GM12878 (cell line): ENCODE measurements around the gene CYTH2. TPM values are rescaled to one million over a fixed set of nuclear protein-coding genes. Genes with fewer than 3 reads are reported as not detected.

Source experiments
- ATF7 ChIP-seq: fragments of 450-650 bp; IDR thresholded peaks from 2 replicates; pipeline ENCODE4 v1.6.1; 2016; ENCODE audit warnings: low read depth, mild to moderate bottlenecking
- BCL11A ChIP-seq: IDR thresholded peaks from 2 replicates; pipeline ENCODE4 v1.6.1; 2011; ENCODE audit warnings: low read depth, low read length
- CREM ChIP-seq: IDR thresholded peaks from 2 replicates; pipeline ENCODE4 v1.6.1; 2014; ENCODE audit warnings: antibody characterized with exemption, low read depth
- MXI1 ChIP-seq: fragments of 150-350 bp; IDR thresholded peaks from 2 replicates; pipeline ENCODE4 v1.6.1; 2011; ENCODE audit warnings: low read depth, mild to moderate bottlenecking, inconsistent platforms, low read length, improper control_type of control experiment
- NFYB ChIP-seq: IDR thresholded peaks from 2 replicates; pipeline ENCODE4 v1.6.1; 2011; ENCODE audit warnings: low read depth, mild to moderate bottlenecking, low read length, improper control_type of control experiment, moderate library complexity; ENCODE audit not compliant: insufficient read depth
- NKRF ChIP-seq: fragments of 450-650 bp; conservative IDR thresholded peaks from 2 replicates; pipeline ENCODE4 v1.6.1; 2017; ENCODE audit warnings: mild to moderate bottlenecking, moderate library complexity
- NR2C1 ChIP-seq: fragments of 450-650 bp; IDR thresholded peaks from 2 replicates; pipeline ENCODE4 v1.6.1; 2017; ENCODE audit warnings: antibody characterized with exemption, mild to moderate bottlenecking, moderate library complexity
- POLR2AphosphoS5 ChIP-seq: IDR thresholded peaks from 2 replicates; pipeline ENCODE4 v1.6.1; 2011; ENCODE audit warnings: mild to moderate bottlenecking, low read length, inconsistent platforms
- POU2F2 ChIP-seq: IDR thresholded peaks from 3 replicates; pipeline ENCODE4 v1.6.1; 2011; ENCODE audit warnings: low read depth, mild to moderate bottlenecking, low read length, borderline replicate concordance
- RUNX3 ChIP-seq: IDR thresholded peaks from 2 replicates; pipeline ENCODE4 v1.6.1; 2012; ENCODE audit warnings: low read length, inconsistent platforms
- ZNF24 ChIP-seq: fragments of 450-650 bp; IDR thresholded peaks from 2 replicates; pipeline ENCODE4 v1.6.1; 2017; ENCODE audit warnings: antibody characterized with exemption, mild to moderate bottlenecking
- ZNF274 ChIP-seq: IDR thresholded peaks from one replicate; pipeline ENCODE4 v1.8.0; 2011; ENCODE audit not compliant: insufficient read length, insufficient read depth
- polyA plus RNA-seq, 11 experiments: library from polyadenylated mRNA; depleted of rRNA in 4 of 11; unstranded in 6 of 11; stranded (reverse) in 5 of 11; fragments of >200 nt; fragmentation: Nextera tagmentation in 4 of 11; fragmentation: Illumina TruSeq in 1 of 11; extraction: Ambion mirVana in 4 of 11; extraction: Trizol in 1 of 11; gene quantifications; 1 replicate in 1 of 11; 2 replicates in 10 of 11; pipeline versions ENCODE4 v1.2.1 to v1.2.3, GENCODE V29; 2011 to 2016; ENCODE audit warnings: inconsistent platforms in 2 of 11, missing spikeins in 2 of 11, low read depth in 1 of 11
- total RNA-seq, 4 experiments: library from RNA; depleted of rRNA in 3 of 4; stranded (reverse); fragments of >200 nt in 3 of 4; fragmentation: Illumina TruSeq in 1 of 4; extraction: Trizol in 1 of 4; gene quantifications; 2 replicates each; pipeline versions ENCODE4 v1.2.1 to v1.2.3, GENCODE V29; 2013 to 2021
- TF ChIP-seq, protein P1 (sequence below): fragments of 450-650 bp; IDR thresholded peaks from 2 replicates; pipeline ENCODE4 v1.6.1; 2017; ENCODE audit warnings: borderline replicate concordance

The CYTH2 gene
- total and polyA plus RNA-seq, 10 of the 15 experiments (the other 5 are each of a cell fraction or from before 2014, with no cell fraction given), result 1.3 to 31.9 (median 22.2) TPM

DNA sequence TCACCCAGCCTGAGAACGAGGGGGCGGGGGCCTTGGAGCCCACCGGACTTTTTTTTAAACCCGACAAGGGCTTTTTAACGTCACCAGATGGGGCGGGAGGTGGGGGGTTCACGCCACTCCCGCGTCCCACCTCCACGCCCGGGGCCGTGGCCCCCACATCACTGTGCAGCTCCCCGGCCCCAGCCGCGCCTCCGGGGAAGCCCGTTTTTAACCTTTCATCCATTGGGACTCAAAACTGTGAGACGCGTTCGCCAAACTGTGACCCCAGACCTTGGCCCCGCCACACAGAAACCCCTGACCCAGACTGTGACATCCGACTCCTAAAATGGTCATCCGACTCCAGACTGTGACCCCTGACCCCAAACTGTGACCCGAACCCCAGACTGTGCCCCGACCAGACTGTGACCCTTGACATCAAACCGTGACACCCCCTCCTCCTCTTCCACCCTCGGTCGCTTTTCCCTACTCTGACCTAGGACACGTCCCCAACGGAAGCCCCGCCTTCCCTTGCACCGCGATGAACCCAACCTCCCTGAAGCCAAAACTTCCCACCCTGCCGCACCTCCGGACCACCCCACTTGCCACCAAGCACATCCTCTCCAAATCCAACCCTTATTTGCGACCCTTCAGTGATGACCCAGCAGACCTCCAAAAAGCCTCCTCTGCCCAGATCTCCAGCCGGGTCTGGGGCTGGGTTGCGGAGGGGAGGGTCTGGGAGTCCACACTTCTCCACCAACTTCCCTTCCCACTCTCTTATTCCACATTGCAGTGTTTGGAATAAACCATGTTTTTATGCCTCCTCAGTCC lies 24.8 kb upstream of the CYTH2 start (continued):
- TF ChIP-seq, protein P1, sequence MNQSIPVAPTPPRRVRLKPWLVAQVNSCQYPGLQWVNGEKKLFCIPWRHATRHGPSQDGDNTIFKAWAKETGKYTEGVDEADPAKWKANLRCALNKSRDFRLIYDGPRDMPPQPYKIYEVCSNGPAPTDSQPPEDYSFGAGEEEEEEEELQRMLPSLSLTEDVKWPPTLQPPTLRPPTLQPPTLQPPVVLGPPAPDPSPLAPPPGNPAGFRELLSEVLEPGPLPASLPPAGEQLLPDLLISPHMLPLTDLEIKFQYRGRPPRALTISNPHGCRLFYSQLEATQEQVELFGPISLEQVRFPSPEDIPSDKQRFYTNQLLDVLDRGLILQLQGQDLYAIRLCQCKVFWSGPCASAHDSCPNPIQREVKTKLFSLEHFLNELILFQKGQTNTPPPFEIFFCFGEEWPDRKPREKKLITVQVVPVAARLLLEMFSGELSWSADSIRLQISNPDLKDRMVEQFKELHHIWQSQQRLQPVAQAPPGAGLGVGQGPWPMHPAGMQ, result no peak
- no peak for TF ChIP-seq NFYB
- TF ChIP-seq NKRF, result no peak
- TF ChIP-seq RUNX3, result no peak
- no peak for TF ChIP-seq CREM
- TF ChIP-seq POU2F2, result no peak
- 0 out of 2 replicates have a peak, but pooled peaks have one; percentile 11 for TF ChIP-seq NR2C1
- TF ChIP-seq POLR2AphosphoS5, result no peak
- no peak for TF ChIP-seq ATF7
- TF ChIP-seq ZNF24, result no peak
- no peak for TF ChIP-seq MXI1
- TF ChIP-seq BCL11A, result no peak
- no peak for TF ChIP-seq ZNF274
